C4-2B (cell line): ENCODE measurements around the gene GPR153.

ENCODE experiments used
- CTCF ChIP-seq: fragments of 450-650 bp; conservative IDR thresholded peaks from 2 replicates; pipeline ENCODE4 v1.5.1; 2017; ENCODE audit warnings: mild to moderate bottlenecking
- ZFX ChIP-seq: fragments of 450-650 bp; IDR thresholded peaks from 2 replicates; pipeline ENCODE4 v1.6.1; 2017

- TF ChIP-seq CTCF (no peak), ZFX (no peak)
These were observed 8.6 kb downstream of the GPR153 start for GRCh38 chr1:6252374-6252710.
